Stimulated activated effector memory CD8-positive, alpha-beta T cell treated with anti-CD3 and anti-CD28 coated beads, Interleukin-12 subunit alpha, Interleukin-12 subunit beta, amount 100 ng/mL, for 72 hours (primary cell): Measurements from ENCODE around the gene CDH5.
A peak's percentile ranks its signal among the peaks of the same experiment; 100 is the strongest.

Source experiments
- ATAC-seq: fragments of 150-1000 bp; cut with Tn5 transposase; 2 replicates; pipeline ENCODE4 v1.10.0; 2021
- DNase-seq, 2 donors: peaks; one replicate each; pipeline ENCODE4 v3.0.0; 2021 to 2022; ENCODE audit warnings: low spot score in 2 of 2
- H3K27ac Mint-ChIP-seq: one replicate; pipeline ENCODE4 v1.8.0; 2022; ENCODE audit warnings: mild to moderate bottlenecking, mixed read lengths
- H3K36me3 Mint-ChIP-seq: one replicate; pipeline ENCODE4 v1.8.0; 2022; ENCODE audit warnings: mild to moderate bottlenecking, mixed read lengths
- H3K4me1 Mint-ChIP-seq: one replicate; pipeline ENCODE4 v1.8.0; 2022; ENCODE audit warnings: mixed read lengths
- H3K4me3 Mint-ChIP-seq: one replicate; pipeline ENCODE4 v1.8.0; 2022; ENCODE audit warnings: mild to moderate bottlenecking, mixed read lengths
- H3K9me3 Mint-ChIP-seq: one replicate; pipeline ENCODE4 v1.8.0; 2022; ENCODE audit warnings: mixed read lengths

Gene CDH5

DNA sequence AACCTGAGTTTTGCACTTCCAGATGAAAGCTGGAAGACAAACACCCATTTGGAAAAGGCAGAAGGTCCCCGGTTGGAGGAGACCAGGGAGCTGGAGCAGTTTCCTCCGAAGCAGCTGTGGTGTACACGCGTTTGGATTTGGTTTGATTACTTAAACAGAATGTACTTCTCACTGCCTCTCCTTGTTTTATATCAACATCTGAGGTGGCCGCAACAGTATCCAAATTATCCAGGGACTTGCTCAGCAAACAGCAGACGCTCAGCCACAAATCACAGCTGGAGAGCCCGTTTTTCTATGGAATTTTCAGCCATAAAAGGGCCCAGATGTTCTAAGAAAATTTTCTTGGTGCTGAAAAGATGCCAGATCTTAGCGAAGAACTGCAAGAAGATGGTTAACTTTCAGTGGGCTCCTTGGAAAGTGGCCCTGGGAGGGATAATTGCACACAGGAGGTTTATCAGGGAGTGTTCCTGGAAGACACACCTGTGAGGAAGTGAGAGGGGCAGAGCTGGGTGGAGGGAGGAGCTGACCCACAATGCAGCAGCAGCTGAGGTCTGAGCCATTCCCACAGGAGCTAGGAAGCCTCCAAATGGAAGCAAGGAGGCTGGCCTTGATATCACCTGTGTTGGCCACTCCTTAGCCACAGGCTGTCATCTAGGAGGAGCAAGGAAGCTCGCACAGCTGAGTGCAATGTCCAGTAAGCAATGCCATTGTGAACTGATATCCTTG, 28.9 kb upstream of the CDH5 start:
- Mint-ChIP-seq H3K4me1 (no peaks in the 10 kb centered on the region), H3K27ac (no peak overlapping the region), H3K9me3 (no peaks in the 10 kb centered on the region), H3K4me3 (no peak overlapping the region), H3K36me3 (no peaks in the 10 kb centered on the region)
- no peak for DNase-seq
- ATAC-seq, result no peak

DNA sequence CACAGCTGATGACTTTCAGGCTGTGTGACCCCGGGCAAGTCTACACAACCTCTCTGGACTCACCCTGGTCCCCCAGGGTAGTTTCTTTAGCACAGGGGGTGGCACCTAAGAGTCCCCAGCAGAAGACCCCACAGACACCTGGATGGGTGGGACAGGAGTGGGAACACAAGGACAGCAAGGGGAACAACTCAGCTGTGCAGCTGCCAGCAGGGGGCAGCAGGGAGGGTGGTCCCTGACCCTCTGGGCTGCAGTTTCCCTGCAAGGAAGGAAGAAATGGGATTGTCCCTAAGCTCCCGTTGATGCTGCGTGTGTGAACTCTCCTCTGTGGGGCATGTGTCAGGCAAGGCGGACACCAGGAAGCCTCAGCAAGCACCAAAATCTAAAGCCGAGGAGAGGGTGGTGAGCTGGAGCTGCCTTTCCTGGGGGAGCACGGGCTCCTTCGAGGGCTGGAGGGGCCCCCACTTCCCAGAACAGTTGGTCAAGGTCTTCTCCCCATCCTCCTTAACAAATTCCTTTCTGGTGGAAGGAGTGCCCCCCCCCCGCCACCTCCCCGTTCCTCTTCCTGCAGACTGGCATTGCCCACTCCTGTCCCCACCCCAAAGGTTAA, 24.1 kb upstream of the CDH5 start:
- peak; percentile 11 to 57 for DNase-seq
- no peaks in the 10 kb centered on the region for H3K4me1 Mint-ChIP-seq
- no peaks in the 10 kb centered on the region for H3K36me3 Mint-ChIP-seq
- no peaks in the 10 kb centered on the region for H3K9me3 Mint-ChIP-seq
- ATAC-seq, result peak; percentile 20
- no peak overlapping the region for H3K4me3 Mint-ChIP-seq
- H3K27ac Mint-ChIP-seq, result no peak overlapping the region

DNA sequence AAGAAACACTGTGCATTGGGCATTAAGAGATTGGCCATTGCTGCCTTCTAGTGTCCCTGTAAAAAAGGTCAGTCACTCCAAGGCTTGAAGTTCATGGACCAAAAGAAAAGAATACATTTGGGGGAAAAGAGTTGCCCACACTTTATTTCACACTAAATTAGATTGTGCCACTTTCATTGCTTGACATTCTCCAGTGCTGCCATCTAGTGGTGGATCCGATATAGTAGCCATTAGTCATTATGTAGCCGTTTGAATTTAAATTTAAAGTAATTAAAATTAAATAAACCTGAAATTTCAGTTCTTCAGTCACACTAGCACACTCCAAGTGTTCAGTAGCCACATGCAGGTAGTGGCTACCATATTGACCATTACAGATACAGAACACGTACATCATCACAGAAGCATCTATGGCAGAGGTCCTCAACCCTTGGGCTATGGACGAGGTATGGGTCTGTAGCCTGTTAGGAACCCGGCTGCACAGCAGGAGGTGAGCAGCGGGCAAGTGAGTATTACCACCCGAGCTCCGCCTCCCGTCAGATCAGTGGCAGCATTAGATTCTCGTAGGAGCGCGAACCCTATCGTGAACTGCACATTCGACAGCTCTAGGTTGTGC, 21.9 kb upstream of the CDH5 start:
- no peak for ATAC-seq
- no peaks in the 10 kb centered on the region for H3K36me3 Mint-ChIP-seq
- no peak overlapping the region for H3K27ac Mint-ChIP-seq
- DNase-seq, result peak; percentile 29 to 65
- H3K4me1 Mint-ChIP-seq, result no peaks in the 10 kb centered on the region
- H3K4me3 Mint-ChIP-seq, result no peak overlapping the region
- H3K9me3 Mint-ChIP-seq, result no peaks in the 10 kb centered on the region

DNA sequence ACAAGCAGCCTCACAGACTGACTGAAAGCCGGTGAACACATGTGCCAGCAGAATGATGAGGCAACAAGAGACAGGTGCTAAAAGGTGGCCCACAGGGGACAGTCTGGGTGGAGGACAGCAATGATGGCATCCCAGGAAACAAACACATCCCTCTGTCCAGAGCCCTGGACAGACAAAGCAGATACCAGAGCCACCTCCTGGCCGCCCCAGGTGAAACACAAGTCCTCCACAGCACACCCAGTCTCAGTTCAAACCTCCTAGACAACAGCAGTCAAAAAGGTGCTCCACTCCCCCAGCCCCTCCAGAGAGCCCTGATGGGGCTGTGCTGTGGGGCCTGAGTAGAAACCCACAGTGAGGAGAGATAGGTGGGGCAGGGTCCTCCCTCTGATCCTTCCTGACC, 20.3 kb upstream of the CDH5 start:
- Mint-ChIP-seq H3K36me3 (no peaks in the 10 kb centered on the region), H3K27ac (no peak overlapping the region), H3K4me3 (no peak overlapping the region), H3K4me1 (no peaks in the 10 kb centered on the region), H3K9me3 (no peaks in the 10 kb centered on the region)
- no peak for DNase-seq
- no peak for ATAC-seq

GRCh38 chr16:66352304-66352703, 14.2 kb upstream of the CDH5 start:
- Mint-ChIP-seq H3K4me3 (no peak overlapping the region), H3K27ac (no peak overlapping the region), H3K36me3 (no peaks in the 10 kb centered on the region), H3K4me1 (peaks cover 3% of the 10 kb centered on the region), H3K9me3 (no peaks in the 10 kb centered on the region)
- DNase-seq (no peak), ATAC-seq (no peak)

GRCh38 chr16:66353055-66353454, 13.4 kb upstream of the CDH5 start:
- ATAC-seq (no peak), DNase-seq (no peak)
- Mint-ChIP-seq H3K36me3 (no peaks in the 10 kb centered on the region), H3K9me3 (no peaks in the 10 kb centered on the region), H3K4me1 (peaks cover 7% of the 10 kb centered on the region), H3K27ac (no peak overlapping the region), H3K4me3 (no peak overlapping the region)

DNA sequence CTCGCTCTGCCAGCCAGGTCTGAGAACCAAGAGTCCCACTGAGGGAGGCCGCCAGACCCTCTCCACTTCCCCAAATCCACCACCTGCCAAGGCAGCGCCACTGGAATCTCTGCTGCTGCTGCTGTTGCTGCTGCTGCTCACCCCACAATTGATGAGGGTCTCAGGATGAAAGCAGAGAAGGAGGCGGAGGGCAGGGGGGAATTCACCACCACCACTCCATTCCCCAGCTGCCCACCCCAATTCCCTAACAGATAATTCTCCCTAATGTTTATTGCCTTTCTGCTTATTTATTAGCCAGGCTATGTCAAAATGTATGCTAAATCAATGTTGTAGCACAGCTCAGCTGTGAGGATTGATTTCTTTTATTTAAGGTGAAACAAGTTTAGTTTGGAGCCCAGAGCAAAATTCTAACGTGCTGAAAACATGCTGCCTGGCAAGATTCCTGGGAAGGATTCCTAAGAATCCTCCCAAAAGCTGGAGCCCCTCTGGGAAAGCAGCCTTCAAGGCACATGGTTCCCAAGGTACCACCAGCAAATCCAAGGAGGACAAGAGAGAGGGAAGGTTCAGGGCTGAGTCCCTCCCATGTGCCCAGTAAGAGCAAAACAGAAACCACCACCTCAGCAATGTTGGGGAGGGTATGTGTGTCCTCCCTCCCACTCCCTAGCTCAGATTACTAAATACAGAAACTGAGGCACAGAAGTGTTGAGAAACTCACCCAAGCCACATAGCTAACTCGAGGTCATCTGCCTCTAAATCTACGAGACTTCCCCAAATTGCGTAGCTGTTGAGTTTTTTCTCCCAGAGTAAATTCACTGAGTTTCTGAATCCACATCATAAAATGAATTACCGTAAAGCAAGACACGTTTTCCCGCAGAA, 12.2 kb upstream of the CDH5 start:
- ATAC-seq (no peak), DNase-seq (no peak)
- Mint-ChIP-seq H3K27ac (no peak overlapping the region), H3K36me3 (no peaks in the 10 kb centered on the region), H3K4me3 (no peak overlapping the region), H3K4me1 (peaks cover 7% of the 10 kb centered on the region), H3K9me3 (no peaks in the 10 kb centered on the region)

GRCh38 chr16:66355526-66355925, 11.0 kb upstream of the CDH5 start:
- H3K4me3 Mint-ChIP-seq, result no peak overlapping the region
- peaks cover 9% of the 10 kb centered on the region for H3K4me1 Mint-ChIP-seq
- H3K9me3 Mint-ChIP-seq, result no peaks in the 10 kb centered on the region
- peaks cover 4% of the 10 kb centered on the region for H3K36me3 Mint-ChIP-seq
- ATAC-seq (no peak), DNase-seq (no peak)
- no peak overlapping the region for H3K27ac Mint-ChIP-seq

- Mint-ChIP-seq H3K4me3 (no peak overlapping the region), H3K36me3 (peaks cover 4% of the 10 kb centered on the region), H3K27ac (no peak overlapping the region), H3K4me1 (peaks cover 20% of the 10 kb centered on the region), H3K9me3 (no peaks in the 10 kb centered on the region)
- ATAC-seq (no peak), DNase-seq (no peak)
These were observed 9.0 kb upstream of the CDH5 start for GRCh38 chr16:66357523-66357928.

DNA sequence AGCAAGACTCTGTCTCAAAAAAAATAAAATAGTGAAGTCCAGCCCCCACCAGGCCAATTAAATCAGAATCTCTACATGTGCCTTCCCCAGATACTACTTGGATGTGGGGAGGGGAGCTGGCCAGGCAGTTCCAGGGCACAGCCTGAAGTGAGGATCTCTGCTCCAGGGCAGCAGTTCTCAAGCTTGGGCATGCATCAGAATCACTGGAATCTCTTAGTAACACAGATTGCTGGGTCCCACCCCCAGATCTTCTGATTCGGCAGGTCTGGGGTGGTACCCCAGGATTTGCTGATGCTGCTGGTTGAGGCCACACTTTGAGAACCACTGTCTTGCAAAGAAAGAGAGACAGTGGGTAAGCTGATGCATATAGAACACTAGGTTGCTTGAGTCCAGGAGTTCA, 8.3 kb upstream of the CDH5 start:
- H3K9me3 Mint-ChIP-seq, result no peaks in the 10 kb centered on the region
- ATAC-seq (no peak), DNase-seq (no peak)
- no peak overlapping the region for H3K27ac Mint-ChIP-seq
- peaks cover 4% of the 10 kb centered on the region for H3K36me3 Mint-ChIP-seq
- no peak overlapping the region for H3K4me3 Mint-ChIP-seq
- peaks cover 20% of the 10 kb centered on the region for H3K4me1 Mint-ChIP-seq

- no peaks in the 10 kb centered on the region for H3K9me3 Mint-ChIP-seq
- H3K36me3 Mint-ChIP-seq, result peaks cover 4% of the 10 kb centered on the region
- no peak overlapping the region for H3K4me3 Mint-ChIP-seq
- ATAC-seq (no peak), DNase-seq (no peak)
- no peak overlapping the region for H3K27ac Mint-ChIP-seq
- peaks cover 20% of the 10 kb centered on the region for H3K4me1 Mint-ChIP-seq
These were observed 7.5 kb upstream of the CDH5 start for GRCh38 chr16:66359012-66359411.

DNA sequence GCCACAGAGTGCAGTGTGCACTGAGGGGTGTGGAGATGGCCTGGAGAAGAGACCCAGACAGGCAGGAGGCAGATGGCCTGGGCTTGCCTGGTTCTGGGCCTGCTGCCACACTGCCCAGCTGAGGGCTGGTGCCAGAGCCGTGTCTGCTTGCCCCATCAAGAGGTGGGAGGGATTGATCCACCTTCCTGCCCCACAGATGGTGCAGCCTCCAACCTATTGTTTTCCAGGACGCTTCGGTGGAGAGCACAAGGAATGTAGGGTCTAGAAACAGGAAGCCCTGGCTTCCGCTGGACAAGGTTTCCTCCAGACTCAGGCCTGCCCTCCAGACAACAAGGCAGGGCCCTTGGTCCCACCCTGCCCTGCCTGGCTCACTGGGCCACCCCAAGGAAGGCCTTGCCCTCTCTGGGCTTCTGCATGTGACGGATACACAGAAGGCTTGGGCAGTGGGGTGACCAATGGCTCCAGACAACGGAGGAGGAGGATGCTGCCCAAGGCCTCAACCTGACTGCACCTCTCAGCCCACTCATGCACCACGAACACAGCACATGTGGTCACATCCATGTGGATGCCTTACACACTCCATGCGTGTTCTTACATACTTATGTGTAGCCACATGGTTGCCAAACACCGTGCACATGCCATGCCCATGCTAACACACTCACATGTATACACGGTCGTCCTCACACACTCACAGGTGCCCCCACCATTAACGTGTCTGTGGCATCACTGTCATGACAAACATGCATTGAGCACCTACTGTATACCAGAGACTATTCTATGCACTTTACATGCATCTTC, 6.5 kb upstream of the CDH5 start:
- no peak for DNase-seq
- ATAC-seq, result no peak

DNA sequence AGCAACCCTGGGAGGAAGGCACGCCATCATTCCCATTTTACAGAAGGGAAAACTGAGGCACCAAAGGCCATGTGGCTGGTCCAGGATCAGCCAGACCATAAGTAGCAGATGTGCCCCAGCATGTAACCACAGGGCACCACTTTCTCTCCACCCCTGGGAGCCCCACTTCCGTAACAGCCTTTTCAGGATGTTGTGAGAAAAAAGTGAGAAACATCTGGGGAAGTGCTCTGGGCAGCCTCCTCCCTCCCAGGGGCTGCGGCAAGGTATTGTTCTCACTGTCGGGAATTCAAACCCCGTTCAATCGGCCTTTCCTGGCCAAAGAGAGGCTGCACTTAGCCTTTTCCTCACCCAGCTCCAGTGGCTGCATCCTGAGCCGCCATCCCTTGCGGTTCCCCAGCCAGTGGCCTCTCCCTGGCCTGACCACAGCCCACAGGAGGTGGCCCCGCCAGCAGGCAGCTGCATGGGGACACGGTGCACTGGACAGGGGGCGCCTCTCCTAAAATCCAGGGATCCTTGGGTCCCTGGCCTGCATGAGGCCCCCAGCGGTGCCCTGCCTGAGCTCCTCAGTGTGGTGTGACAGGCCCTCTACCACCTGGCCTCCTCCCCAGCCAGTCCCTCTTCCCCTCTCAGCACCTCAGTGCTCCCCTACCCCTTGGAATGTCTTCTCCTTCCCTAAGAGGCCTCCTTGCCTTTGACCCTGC, 5.7 kb upstream of the CDH5 start:
- ATAC-seq, result no peak
- peaks cover 4% of the 10 kb centered on the region for H3K36me3 Mint-ChIP-seq
- no peaks in the 10 kb centered on the region for H3K9me3 Mint-ChIP-seq
- peaks cover 20% of the 10 kb centered on the region for H3K4me1 Mint-ChIP-seq
- H3K4me3 Mint-ChIP-seq, result no peak overlapping the region
- no peak for DNase-seq
- H3K27ac Mint-ChIP-seq, result no peak overlapping the region

More for the DNA sequence above, 6.5 kb upstream of the CDH5 start:
- H3K27ac Mint-ChIP-seq, result no peak overlapping the region
- H3K4me1 Mint-ChIP-seq, result peaks cover 20% of the 10 kb centered on the region
- H3K36me3 Mint-ChIP-seq, result peaks cover 4% of the 10 kb centered on the region
- no peak overlapping the region for H3K4me3 Mint-ChIP-seq
- no peaks in the 10 kb centered on the region for H3K9me3 Mint-ChIP-seq

- ATAC-seq (no peak), DNase-seq (no peak)
- Mint-ChIP-seq H3K4me3 (no peak overlapping the region), H3K36me3 (peaks cover 4% of the 10 kb centered on the region), H3K4me1 (peaks cover 20% of the 10 kb centered on the region), H3K27ac (no peak overlapping the region), H3K9me3 (no peaks in the 10 kb centered on the region)
These were observed 4.8 kb upstream of the CDH5 start for GRCh38 chr16:66361604-66362135.
